ENCODE data around the gene TMEM134.

TMEM134 gene

DNA sequence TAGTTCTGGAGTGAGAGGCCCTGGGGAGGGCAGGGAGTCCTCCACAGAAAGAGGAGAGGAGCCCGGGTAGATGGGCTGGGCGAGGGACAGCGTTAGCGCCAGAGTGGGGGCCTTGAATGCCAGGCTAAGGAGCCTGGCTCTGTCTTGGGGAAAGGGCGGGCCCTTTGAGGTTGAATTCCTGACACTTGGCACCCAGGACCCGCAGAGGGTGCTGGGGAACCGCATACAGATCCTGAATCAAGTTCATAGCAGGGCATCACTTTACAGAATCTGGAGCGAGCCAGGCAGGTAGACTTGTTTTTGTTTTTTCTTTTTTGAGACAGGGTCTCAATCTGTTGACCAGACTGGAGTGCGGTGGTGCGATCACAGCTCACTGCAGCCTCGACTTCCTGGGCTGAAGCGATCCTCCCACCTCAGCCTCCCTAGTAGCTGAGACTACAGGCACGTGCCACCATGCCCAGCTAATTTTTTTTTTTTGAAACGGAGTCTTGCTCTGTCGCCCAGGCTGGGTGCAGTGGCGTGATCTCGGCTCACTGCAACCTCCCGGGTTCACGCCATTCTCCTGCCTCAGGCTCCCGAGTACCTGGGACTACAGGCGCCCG is 47.5 kb downstream of the TMEM134 start:
- TF ChIP-seq, protein P1, sequence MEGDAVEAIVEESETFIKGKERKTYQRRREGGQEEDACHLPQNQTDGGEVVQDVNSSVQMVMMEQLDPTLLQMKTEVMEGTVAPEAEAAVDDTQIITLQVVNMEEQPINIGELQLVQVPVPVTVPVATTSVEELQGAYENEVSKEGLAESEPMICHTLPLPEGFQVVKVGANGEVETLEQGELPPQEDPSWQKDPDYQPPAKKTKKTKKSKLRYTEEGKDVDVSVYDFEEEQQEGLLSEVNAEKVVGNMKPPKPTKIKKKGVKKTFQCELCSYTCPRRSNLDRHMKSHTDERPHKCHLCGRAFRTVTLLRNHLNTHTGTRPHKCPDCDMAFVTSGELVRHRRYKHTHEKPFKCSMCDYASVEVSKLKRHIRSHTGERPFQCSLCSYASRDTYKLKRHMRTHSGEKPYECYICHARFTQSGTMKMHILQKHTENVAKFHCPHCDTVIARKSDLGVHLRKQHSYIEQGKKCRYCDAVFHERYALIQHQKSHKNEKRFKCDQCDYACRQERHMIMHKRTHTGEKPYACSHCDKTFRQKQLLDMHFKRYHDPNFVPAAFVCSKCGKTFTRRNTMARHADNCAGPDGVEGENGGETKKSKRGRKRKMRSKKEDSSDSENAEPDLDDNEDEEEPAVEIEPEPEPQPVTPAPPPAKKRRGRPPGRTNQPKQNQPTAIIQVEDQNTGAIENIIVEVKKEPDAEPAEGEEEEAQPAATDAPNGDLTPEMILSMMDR (IDR thresholded peaks at IDR 0.05) = no peak
- Histone ChIP-seq H3K4me1 (peaks cover 5 to 46% (median 42%) of the 10 kb centered on the region in 4 donors), H3K4me3 (peak overlapping the region; percentile 64 to 80), H3K36me3 (no peaks in the 10 kb centered on the region), H3K27ac (peak overlapping the region; percentile 93 to 95), H3K9me3 (no peaks in the 10 kb centered on the region), H3K27me3 (no peaks in the 10 kb centered on the region)
- intact Hi-C loops (cut with DNase I; ENCODE audit: low total_unique reads) = loop anchor here (5.0 kb wide), 1 partner anchor 46 kb away; the partner anchor contains the start of gene TMEM134
- no peak for DNase-seq

DNA sequence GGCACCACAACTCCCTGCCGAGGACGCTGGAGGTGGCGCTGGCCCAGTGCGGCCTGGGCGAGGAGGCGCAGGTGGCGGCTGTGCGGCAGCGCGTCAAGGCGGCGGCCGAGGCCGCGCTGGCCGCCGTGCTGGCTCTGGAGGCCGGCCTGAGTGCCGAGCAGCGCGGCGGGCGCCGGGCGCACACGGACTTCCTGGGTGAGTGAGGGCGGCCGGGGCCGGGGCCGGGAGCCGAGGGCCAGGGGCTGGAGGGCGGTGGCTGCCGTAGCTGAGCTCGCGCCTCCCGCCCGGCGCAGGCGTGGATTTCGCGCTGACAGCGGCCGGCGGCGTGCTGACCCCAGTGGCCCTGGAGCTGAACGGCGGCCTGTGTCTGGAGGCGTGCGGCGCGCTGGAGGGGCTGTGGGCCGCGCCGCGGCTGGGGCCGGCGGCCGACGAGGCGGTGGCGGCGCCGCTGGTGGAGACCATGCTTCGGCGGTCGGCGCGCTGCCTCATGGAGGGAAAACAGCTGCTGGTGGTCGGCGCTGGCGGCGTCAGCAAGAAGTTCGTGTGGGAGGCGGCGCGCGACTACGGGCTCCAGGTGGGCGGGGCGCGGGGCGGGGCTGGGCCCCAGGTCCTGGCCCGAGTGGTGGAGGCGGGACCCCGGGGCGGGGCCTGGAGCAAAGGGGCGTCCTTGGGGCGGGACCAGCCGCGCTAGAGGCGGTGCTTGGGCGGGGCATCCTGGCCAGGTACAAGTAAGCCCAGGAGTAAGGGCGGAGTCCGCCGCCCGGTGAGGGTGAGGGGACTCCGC is 48.2 kb downstream of the TMEM134 start:
- Histone ChIP-seq H3K4me1 (peaks cover 5 to 53% (median 48%) of the 10 kb centered on the region in 4 donors), H3K4me3 (peak overlapping the region; percentile 64 to 80), H3K27me3 (no peaks in the 10 kb centered on the region), H3K27ac (peak overlapping the region; percentile 93 to 95), H3K36me3 (no peaks in the 10 kb centered on the region), H3K9me3 (no peaks in the 10 kb centered on the region)
- TF ChIP-seq, protein P1 (IDR thresholded peaks at IDR 0.05) = peak in 1 of 2 experiments; percentile 36
- intact Hi-C loops (cut with DNase I; ENCODE audit: low total_unique reads) = loop anchor here (5.0 kb wide), 1 partner anchor 46 kb away; the partner anchor contains the start of gene TMEM134
- DNase-seq = peak; percentile 93 to 97

DNA sequence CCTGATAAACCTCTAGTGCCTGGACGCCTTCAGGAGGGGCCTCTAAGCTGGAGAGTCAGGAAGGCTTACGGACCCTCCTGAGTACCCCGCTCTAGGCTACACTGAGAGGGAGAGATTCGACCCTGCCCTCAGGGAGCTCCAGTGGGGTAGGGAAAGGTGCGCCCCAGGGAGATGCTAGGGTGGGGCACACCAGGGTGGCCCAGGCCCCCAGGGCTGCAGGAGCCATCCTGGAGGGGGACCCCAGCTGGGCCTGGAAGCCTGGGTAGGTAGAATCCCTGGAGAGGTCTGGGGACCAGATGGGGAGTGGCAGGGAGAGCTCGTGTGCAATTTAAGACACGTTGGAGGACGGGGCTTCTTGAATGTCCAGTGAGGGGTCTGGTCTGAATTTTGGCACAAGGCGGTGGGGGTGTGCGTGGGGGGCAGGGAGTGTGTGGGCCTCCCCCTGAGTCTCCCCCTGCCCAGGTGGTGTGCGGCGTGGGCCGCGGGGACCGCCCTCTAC is 48.9 kb downstream of the TMEM134 start:
- DNase-seq = no peak
- intact Hi-C loops (cut with DNase I; ENCODE audit: low total_unique reads) = loop anchor here (5.0 kb wide), 1 partner anchor 47 kb away; the partner anchor contains the start of gene TMEM134
- peak overlapping the region; percentile 93 to 95 for H3K27ac ChIP-seq
- TF ChIP-seq, protein P1 (IDR thresholded peaks at IDR 0.05) = no peak
- H3K4me1 ChIP-seq = peaks cover 5 to 60% (median 52%) of the 10 kb centered on the region in 4 donors
- no peaks in the 10 kb centered on the region for H3K27me3 ChIP-seq
- peak overlapping the region; percentile 64 to 80 for H3K4me3 ChIP-seq
- H3K9me3 ChIP-seq = no peaks in the 10 kb centered on the region
- no peaks in the 10 kb centered on the region for H3K36me3 ChIP-seq

DNA sequence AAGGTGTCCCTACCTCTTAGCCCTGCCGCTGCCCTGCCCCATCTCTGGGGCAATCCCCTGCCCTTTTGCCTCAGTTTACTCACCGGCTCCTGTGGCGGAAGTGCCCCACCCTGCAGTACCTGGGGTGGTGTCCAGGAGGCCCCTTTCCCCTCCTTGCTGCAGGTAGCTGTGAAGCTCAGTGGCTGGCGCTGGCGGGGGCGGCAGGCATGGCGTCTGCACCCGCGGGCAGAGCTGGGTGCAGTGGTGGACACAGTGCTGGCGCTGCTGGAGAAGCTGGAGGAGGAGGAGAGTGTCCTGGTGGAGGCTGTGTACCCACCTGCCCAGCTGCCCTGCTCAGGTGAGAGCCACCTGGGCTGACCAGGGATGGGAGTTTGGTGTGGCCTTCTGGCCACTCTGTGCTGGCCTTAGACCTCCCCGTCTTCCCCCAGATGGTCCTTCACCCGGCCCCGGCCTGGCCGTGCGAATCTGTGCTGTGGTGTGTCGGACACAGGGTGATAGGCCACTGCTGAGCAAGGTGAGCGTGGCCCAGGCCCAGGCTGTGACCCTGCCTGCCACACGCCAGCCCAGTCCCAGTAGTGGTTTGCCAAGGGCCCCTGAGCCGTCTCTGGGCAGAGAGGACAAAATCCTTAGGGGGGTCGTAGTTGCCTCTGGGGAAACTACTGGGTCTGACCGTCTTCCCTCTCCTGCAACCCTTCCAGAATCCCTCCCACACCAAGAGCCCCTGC is 49.6 kb downstream of the TMEM134 start:
- H3K27ac ChIP-seq = peak overlapping the region; percentile 93 to 95
- no peaks in the 10 kb centered on the region for H3K9me3 ChIP-seq
- no peak overlapping the region for H3K4me3 ChIP-seq
- H3K36me3 ChIP-seq = no peaks in the 10 kb centered on the region
- peaks cover 5 to 65% (median 54%) of the 10 kb centered on the region in 4 donors for H3K4me1 ChIP-seq
- no peak for DNase-seq
- intact Hi-C loops (cut with DNase I; ENCODE audit: low total_unique reads) = loop anchor here (5.0 kb wide), 1 partner anchor 48 kb away; the partner anchor contains the start of gene TMEM134
- TF ChIP-seq, protein P1 (IDR thresholded peaks at IDR 0.05) = no peak
- no peaks in the 10 kb centered on the region for H3K27me3 ChIP-seq

Measured in tibial artery (tissue), 4 donors.